ENCODE results near the gene ARAP3. TPM values are rescaled to one million over a fixed set of nuclear protein-coding genes. Genes with fewer than 3 reads are reported as not detected.

ARAP3 gene
- total RNA-seq, 1 donor from 2014 or later, result 24.2 TPM

GRCh38 chr5:141668601-141669265, 13.3 kb downstream of the ARAP3 start:
- DNase-seq (ENCODE audit: low spot score), result no peak

GRCh38 chr5:141665995-141666940, 15.8 kb downstream of the ARAP3 start:
- no peak for DNase-seq (ENCODE audit: low spot score)

- peak; percentile 87 for DNase-seq (ENCODE audit: low spot score)
Measured at GRCh38 chr5:141664733-141665461, 17.1 kb downstream of the ARAP3 start.

- no peak for DNase-seq (ENCODE audit: low spot score)
Measured at GRCh38 chr5:141663506-141663905, 18.5 kb downstream of the ARAP3 start.

- DNase-seq (ENCODE audit: low spot score), result no peak
Measured at GRCh38 chr5:141662028-141662427, 20.0 kb downstream of the ARAP3 start.

- no peak for DNase-seq (ENCODE audit: low spot score)
Measured at GRCh38 chr5:141657937-141658545, 24.0 kb downstream of the ARAP3 start.

- DNase-seq (ENCODE audit: low spot score), result no peak
Measured at GRCh38 chr5:141657404-141657803, 24.6 kb downstream of the ARAP3 start.

GRCh38 chr5:141656396-141656795, 25.6 kb downstream of the ARAP3 start:
- DNase-seq (ENCODE audit: low spot score), result no peak

- no peak for DNase-seq (ENCODE audit: low spot score)
Measured at GRCh38 chr5:141655020-141655419, 27.0 kb downstream of the ARAP3 start.

GRCh38 chr5:141654298-141654697, 27.7 kb downstream of the ARAP3 start:
- no peak for DNase-seq (ENCODE audit: low spot score)

GRCh38 chr5:141651728-141652105, 30.3 kb downstream of the ARAP3 start:
- DNase-seq (ENCODE audit: low spot score), result no peak

- DNase-seq (ENCODE audit: low spot score), result peak; percentile 93
Measured at GRCh38 chr5:141650851-141651727, 30.9 kb downstream of the ARAP3 start, which contains the start of gene FCHSD1. Gene FCHSD1 (minus strand): TSS chr5:141651418. CDS start chr5:141651368, 50 bp downstream.

- no peak for DNase-seq (ENCODE audit: low spot score)
Measured at GRCh38 chr5:141649972-141650371, 32.1 kb downstream of the ARAP3 start.

- DNase-seq (ENCODE audit: low spot score), result no peak
Measured at GRCh38 chr5:141649056-141649688, 32.9 kb downstream of the ARAP3 start.

- DNase-seq (ENCODE audit: low spot score), result no peak
Measured at GRCh38 chr5:141647851-141648250, 34.2 kb downstream of the ARAP3 start.

- DNase-seq (ENCODE audit: low spot score), result no peak
Measured at GRCh38 chr5:141647242-141647641, 34.8 kb downstream of the ARAP3 start.

- no peak for DNase-seq (ENCODE audit: low spot score)
Measured at GRCh38 chr5:141646026-141646425, 36.0 kb downstream of the ARAP3 start.

GRCh38 chr5:141641634-141642267, 40.3 kb downstream of the ARAP3 start:
- DNase-seq (ENCODE audit: low spot score), result no peak

GRCh38 chr5:141640698-141641097, 41.3 kb downstream of the ARAP3 start:
- no peak for DNase-seq (ENCODE audit: low spot score)

- no peak for DNase-seq (ENCODE audit: low spot score)
Measured at GRCh38 chr5:141640051-141640415, 42.0 kb downstream of the ARAP3 start.
